ENCODE measurements around the gene CKAP5. TPM values are rescaled to one million over a fixed set of nuclear protein-coding genes. Genes with fewer than 3 reads are reported as not detected.

CKAP5 gene
- total RNA-seq, 2 experiments from 2014 or later = 161 to 243 TPM

DNA sequence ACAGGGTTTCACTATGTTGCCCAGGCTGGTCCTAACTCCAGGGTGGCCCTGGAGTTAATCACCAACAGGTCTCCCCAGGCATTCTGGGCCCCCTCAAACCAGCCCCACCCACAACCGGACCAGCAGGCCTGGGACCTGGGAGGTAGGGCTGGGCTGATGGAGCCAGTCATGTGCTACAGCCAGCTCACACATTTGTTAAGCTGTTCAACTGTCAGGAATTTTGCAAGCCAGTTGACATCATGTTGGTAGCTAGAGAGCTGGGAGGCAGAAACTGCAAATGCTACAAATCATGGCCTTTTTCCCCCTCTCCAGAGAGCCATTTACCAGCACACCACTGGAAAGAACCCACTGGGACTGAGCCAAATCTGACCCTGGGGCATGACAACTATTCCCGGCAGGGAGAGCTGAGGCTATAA is 152.5 kb downstream of the CKAP5 start:
- no peaks in the 10 kb centered on the region for H3K9me2 ChIP-seq (ENCODE audit: insufficient read depth, low read length)
- intact Hi-C loops (cut with micrococcal nuclease; ENCODE audit: unreplicated experiment) = no loop called here
- H2AFZ ChIP-seq (ENCODE audit: low read length) = no peak overlapping the region
- no peaks in the 10 kb centered on the region for H3K9me3 ChIP-seq (ENCODE audit: low read length)
- no peak for TF ChIP-seq CTCF (conservative IDR thresholded peaks at IDR 0.05; ENCODE audit: low read length)
- no peak for TF ChIP-seq EZH2phosphoT487 (IDR thresholded peaks at IDR 0.05; ENCODE audit: borderline replicate concordance, low read depth, low read length)
- no peaks in the 10 kb centered on the region for H4K20me1 ChIP-seq (ENCODE audit: insufficient read depth, low read length)
- H3K27ac ChIP-seq (ENCODE audit: low read depth, low read length, poor library complexity, severe bottlenecking) = no peak overlapping the region
- POLR2A ChIA-PET = interaction anchor here (0.6 to 1.2 kb wide), 3 partner anchors 8 to 32 kb away, joined by 3 to 4 read pairs (median 3); no protein-coding TSS in a partner anchor
- CTCF ChIA-PET (ENCODE audit: unreplicated experiment) = no interaction called here
- peaks cover 24% of the 10 kb centered on the region for H3K36me3 ChIP-seq (ENCODE audit: insufficient read depth, low read length)
- H3K4me2 ChIP-seq (ENCODE audit: low read length) = no peak overlapping the region
- DNase-seq (ENCODE audit: low spot score) = no peak
- no TSS peak for BruUV-seq (replicated peaks)
- H3K4me1 ChIP-seq (ENCODE audit: insufficient read depth, low read length, poor library complexity, severe bottlenecking) = peaks cover under 1% of the 10 kb centered on the region
- no peak overlapping the region for H3K4me3 ChIP-seq (ENCODE audit: low read depth, low read length, poor library complexity, severe bottlenecking)
- H3K79me2 ChIP-seq (ENCODE audit: insufficient read depth, low read depth, low read length) = peaks cover under 1% of the 10 kb centered on the region; the same call in 1 of the 2 replicates

Small RNA genes within 50 kb of the gene (microRNA-seq; reads per million reads assigned to microRNA genes)
- 7.6 reads per million, percentile 5 among the genes with 10 or more reads in this experiment for gene MIR5582 (ENCODE audit: borderline replicate concordance)

Small RNA genes within 50 kb of the gene (small RNA-seq; reads per million reads assigned to genes)
- gene MIR5582 = not detected
- not detected for gene RF00573
- 18.6 reads per million, percentile 97 among the genes with 10 or more reads in this experiment for gene SNORD67

Other genes with a start within 250 kb of the CKAP5 start
- 4.8 and 5.2 TPM in 2 replicates for gene HARBI1, start 229.1 kb downstream of the CKAP5 start, total RNA-seq (2014; rRNA removed; shearing (Covaris generic))
- 7.1 and 8.4 TPM in 2 replicates for gene HARBI1, start 229.1 kb downstream of the CKAP5 start, total RNA-seq (2022)
- 53.2 and 60.6 TPM in 2 replicates for gene ATG13, start 228.7 kb downstream of the CKAP5 start, total RNA-seq (2014; rRNA removed; shearing (Covaris generic))
- gene ATG13, start 228.7 kb downstream of the CKAP5 start, total RNA-seq (2022) = 46.4 and 68.6 TPM in 2 replicates
- gene ARHGAP1, start 145.7 kb downstream of the CKAP5 start, total RNA-seq (2014; rRNA removed; shearing (Covaris generic)) = 14.1 and 16.3 TPM in 2 replicates
- gene ARHGAP1, start 145.7 kb downstream of the CKAP5 start, total RNA-seq (2022) = 42.6 and 43.3 TPM in 2 replicates
- 7.2 and 15.2 TPM in 2 replicates for gene ZNF408, start 145.2 kb downstream of the CKAP5 start, total RNA-seq (2014; rRNA removed; shearing (Covaris generic))
- 13.8 and 15.7 TPM in 2 replicates for gene ZNF408, start 145.2 kb downstream of the CKAP5 start, total RNA-seq (2022)
- not detected in 2 replicates for gene F2, start 127.1 kb downstream of the CKAP5 start, total RNA-seq (2014; rRNA removed; shearing (Covaris generic))
- 0.48 TPM in 1 of 2 replicates, not detected in the other for gene F2, start 127.1 kb downstream of the CKAP5 start, total RNA-seq (2022)
- 22.6 and 28.5 TPM in 2 replicates for gene LRP4, start 72.3 kb upstream of the CKAP5 start, total RNA-seq (2014; rRNA removed; shearing (Covaris generic))
- gene LRP4, start 72.3 kb upstream of the CKAP5 start, total RNA-seq (2022) = 17.5 and 19.8 TPM in 2 replicates
- 35.2 and 39.6 TPM in 2 replicates for gene CSTPP1, start 90.5 kb upstream of the CKAP5 start, total RNA-seq (2014; rRNA removed; shearing (Covaris generic))
- 39.7 and 43.1 TPM in 2 replicates for gene CSTPP1, start 90.5 kb upstream of the CKAP5 start, total RNA-seq (2022)